D341Med (cell line): Measurements from ENCODE around the gene SFXN4.
"Not testable (repeated sequence)": the region's sequence is repeated elsewhere in the genome, so short reads cannot be mapped to it uniquely, and the experiment has no call there.

ENCODE experiments used
- DNase-seq: peaks from one replicate; pipeline ENCODE4 v3.0.0; 2012; ENCODE audit warnings: low spot score

SFXN4 gene

GRCh38 chr10:119105899-119106298, 59.6 kb downstream of the SFXN4 start:
- not testable (repeated sequence) for DNase-seq

DNA sequence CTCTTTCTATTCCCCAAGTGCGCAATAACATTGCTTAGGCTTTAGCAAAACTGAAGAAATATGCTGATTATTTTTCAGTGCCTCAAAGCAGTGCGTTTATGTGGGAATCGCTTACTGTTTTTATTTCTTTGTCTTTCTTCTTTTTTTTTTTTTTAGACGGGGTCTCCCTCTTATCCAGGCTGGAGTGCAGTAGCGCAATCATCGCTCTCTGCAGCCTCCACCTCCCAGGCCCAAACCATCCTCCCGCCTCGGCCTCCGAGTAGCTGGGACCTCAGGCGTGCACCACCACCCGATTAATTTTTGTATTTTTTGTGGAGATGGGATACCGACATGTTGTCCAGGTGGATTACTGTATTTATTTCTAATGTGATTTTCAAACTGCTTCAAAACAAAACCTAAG, 60.4 kb downstream of the SFXN4 start:
- no peak for DNase-seq

GRCh38 chr10:119104654-119105015, 60.9 kb downstream of the SFXN4 start:
- no peak for DNase-seq

DNA sequence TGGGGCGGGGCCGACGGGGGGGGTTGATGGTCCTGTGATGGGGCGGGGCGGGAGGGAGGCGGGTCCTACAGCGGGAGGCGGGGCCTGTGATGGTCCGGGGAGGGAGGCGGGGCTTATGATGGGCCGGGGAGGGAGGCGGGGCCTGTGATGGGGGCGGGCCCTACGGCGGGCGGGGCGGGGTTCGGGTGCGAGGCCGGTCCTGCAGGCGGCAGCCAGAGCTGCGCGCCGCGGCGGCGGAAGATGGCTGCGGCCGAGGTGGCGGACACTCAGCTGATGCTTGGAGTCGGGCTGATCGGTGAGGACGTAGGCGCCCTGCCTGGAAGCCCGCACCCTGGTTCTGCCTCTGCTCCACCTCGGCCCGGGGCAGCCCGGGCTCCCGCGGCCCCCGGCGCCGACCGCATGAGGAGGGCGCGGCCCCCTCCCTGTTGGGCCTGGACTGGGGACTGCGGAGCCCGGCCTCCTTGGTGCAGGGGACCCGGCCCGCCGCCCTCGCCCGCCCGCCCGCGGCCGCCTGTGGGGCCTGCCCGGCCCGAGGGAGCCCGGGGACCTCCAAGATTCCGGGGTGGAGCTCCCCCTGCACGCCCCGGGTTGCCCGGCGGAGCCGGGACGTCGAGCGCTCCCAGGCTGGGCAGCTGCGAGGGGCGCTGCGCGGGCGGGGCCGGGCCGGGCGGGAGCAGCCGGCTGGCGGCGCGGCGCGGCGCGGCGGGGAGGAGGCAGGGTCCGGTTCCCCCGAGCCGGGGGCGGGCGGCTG, 61.4 kb downstream of the SFXN4 start, which contains the start of gene DENND10:
Gene DENND10 (plus strand): TSS at position 211 of the 751 bp plus-strand sequence. CDS start 30 bp downstream, at position 241.
- DNase-seq: peak; percentile 95

DNA sequence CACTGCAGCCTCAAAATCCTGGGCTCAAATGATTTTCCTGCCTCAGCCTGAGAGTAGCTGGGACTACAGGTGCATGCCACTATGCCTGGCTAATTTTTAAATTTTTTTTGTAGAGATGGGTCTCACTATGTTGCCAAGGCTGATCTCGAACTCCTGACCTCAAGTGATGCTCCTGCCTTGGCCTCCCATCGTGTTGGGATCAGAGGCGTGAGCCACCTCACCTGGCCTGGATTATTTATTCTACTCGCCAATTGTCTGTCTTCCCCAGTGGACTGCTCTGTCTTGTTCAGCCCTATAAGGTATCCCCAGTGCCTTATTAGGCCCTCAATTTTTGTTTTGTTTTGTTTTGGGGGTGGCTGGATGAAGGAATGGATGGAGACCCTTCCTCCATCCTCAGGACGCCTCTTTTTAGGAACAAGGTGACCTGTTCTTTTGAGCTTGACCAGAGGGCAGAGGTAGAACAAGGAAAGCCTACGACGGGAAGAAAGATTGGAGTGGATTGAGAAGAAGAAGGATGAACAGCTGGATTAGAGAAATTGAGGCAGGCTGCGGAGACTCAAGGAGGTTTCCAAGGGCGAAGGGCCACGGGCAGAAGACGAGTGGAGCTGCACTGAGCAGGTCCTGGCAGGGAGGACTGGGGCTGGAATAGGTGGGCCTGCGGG, 62.1 kb downstream of the SFXN4 start:
- no peak for DNase-seq

- DNase-seq: no peak
These were observed 64.0 kb downstream of the SFXN4 start for GRCh38 chr10:119101366-119102098.

DNA sequence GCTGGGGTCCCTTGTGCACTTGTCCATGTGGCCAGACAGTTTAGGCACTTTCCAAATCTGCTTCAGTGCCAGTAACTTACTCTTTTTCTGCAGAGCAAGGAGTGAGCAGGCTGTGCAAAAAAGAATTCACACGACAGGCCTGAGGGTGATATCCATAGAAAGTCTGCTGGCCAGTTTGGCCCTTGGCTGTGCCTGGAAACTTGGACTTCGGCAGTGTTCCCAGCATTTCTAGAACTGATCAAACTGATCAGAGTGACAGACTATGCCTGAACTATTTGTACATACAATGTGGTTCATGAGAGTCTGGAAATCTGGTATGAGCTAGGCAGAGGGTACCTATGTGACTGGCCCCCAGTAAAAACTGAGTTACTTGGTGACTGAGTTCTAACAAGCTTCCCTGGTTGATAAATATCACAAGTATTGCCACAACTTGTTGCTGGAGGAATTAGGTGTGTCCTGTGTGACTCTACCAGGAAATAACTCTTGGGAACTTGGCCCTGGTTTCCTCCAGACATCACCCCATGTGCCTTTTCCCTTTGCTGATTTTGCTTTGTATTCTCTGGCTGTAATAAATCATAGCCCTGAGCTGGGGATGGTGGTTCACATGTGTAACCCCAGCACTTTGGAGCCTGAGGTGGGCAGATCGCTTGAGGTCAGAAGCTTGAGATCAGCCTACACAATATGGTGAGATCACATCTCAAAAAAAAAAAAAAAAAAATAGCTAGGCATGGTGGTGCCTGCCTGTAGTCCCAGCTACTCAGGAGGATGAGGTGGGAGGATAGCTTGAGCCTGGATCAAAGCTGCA, 64.9 kb downstream of the SFXN4 start:
- no peak for DNase-seq

DNA sequence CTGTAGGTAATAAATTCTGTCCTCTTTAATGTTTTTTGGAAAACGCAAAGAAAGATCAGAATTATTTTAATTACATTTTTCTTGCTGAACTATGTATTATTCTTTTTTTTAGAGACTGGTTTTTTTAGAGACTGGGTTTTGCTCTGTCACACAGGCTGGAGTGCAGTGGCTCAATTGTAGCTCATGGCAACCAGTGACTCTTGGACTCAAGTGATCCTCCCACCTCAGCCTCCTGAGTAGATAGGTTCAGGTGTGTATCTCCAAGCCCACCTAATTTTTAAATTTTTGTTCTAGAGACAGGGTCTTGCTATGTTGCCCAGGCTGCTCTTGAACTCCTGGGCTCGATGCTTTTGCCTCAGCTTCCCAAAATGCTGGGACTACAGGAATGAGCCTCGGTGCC, 66.9 kb downstream of the SFXN4 start:
- no peak for DNase-seq

DNA sequence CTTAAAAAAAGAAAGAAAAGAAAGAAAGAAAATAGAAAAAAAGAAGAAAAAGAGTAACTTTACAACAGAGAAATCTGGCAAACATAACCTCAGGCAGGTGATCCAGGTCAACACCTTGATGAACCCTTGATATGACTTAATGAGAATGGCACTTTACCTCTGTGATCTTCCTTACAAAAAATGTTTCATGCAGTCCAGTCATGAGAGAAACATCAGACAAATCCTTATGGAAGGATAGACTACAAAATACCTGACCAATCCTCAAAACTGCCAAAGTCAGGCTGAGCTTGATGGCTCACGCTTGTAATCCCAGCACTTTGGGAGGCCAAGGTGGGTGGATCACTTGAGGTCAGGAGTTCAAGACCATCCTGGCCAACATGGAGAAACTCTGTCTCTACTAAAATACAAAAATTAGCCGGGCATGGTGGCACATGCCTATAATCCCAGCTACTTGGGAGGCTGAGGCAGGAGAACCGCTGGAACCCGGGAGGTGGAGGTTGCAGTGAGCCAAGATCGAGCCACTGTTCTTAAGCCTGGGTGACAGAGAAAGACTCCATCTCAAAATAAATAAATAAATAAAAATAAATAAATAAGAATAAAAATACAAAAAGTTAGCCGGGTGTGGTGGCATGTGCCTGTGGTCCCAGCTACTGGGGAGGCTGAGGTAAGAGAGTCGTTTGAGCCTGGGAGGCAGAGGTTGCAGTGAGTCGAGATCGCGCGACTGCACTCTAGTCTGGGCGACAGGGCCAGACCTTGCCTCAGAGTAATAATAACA, 68.7 kb downstream of the SFXN4 start:
- not testable (repeated sequence) for DNase-seq

DNA sequence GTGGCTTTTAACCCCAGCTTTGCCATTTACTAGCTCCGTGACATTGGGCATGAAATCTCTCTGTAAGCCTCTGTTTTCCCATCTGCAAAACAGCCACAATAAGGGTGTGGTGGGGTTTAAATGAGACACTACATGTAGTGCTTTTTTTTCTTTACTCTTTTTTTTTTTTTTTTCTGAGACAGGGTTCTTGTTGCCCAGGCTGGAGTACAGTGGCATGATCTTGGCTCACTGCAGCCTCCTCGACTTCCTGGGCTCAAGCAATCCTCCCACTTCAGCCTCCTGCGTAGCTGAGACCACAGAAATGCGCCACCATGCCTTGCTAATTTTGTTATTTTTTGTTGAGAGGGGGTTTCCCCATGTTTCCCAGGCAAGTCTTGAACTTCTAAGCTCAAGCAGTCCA, 69.9 kb downstream of the SFXN4 start:
- DNase-seq: no peak

DNA sequence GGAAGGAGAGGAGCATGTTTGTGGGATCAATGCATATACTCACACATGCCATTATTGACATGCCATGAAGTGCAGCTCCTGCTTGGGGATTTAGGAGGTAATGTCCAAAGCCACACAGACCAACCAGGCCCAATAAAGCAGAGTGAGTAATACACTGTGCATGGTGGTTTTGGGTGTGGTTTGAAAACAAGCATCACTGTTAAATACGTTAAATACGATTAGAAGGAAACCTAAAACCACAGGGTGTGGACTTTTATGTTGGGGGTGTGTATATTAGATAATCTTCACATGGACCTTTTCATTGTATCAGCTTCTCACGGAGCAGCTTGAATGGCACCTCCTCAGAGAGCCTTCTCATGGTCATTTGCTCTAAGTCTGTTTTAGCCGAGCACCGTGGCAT, 74.5 kb downstream of the SFXN4 start:
- no peak for DNase-seq
